HG02571 (cell line): Measurements from ENCODE around the gene TPI1.

Experiments
- ATAC-seq: cut with Tn5 transposase; IDR thresholded peaks from one replicate; pipeline ENCODE4 v1.9.1; 2021; ENCODE audit warnings: mild to moderate bottlenecking, moderate library complexity; ENCODE audit not compliant: unreplicated experiment

Gene TPI1

GRCh38 chr12:6867413-6868210 lies at the start of gene TPI1:
TSS of gene TPI1 (plus strand) at chr12:6867531. CDS start at chr12:6867567, 36 bp downstream.
- peak; percentile 61 for ATAC-seq

- no peak for ATAC-seq
Measured at GRCh38 chr12:6817662-6818157, 49.6 kb upstream of the TPI1 start.

GRCh38 chr12:6818222-6818621 lies 49.1 kb upstream of the TPI1 start:
- no peak for ATAC-seq

GRCh38 chr12:6818645-6819044 lies 48.7 kb upstream of the TPI1 start:
- ATAC-seq, result no peak

- no peak for ATAC-seq
Measured at GRCh38 chr12:6819106-6820030, 48.0 kb upstream of the TPI1 start.

GRCh38 chr12:6820166-6820565 lies 47.2 kb upstream of the TPI1 start:
- ATAC-seq, result no peak

- no peak for ATAC-seq
Measured at GRCh38 chr12:6821591-6822425, 45.5 kb upstream of the TPI1 start, which contains the start of gene GPR162. TSS of gene GPR162 (plus strand) at chr12:6821821. CDS start at chr12:6823899, 2,078 bp downstream.

- no peak for ATAC-seq
Measured at GRCh38 chr12:6822426-6823135, 44.8 kb upstream of the TPI1 start.

- no peak for ATAC-seq
Measured at GRCh38 chr12:6823182-6824084, 43.9 kb upstream of the TPI1 start.

- no peak for ATAC-seq
Measured at GRCh38 chr12:6824085-6824775, 43.1 kb upstream of the TPI1 start.

- ATAC-seq, result no peak
Measured at GRCh38 chr12:6824901-6825381, 42.4 kb upstream of the TPI1 start.

- ATAC-seq, result no peak
Measured at GRCh38 chr12:6825398-6826124, 41.8 kb upstream of the TPI1 start.

GRCh38 chr12:6826125-6826733 lies 41.1 kb upstream of the TPI1 start:
- no peak for ATAC-seq

- ATAC-seq, result no peak
Measured at GRCh38 chr12:6826734-6827436, 40.4 kb upstream of the TPI1 start.

- no peak for ATAC-seq
Measured at GRCh38 chr12:6827437-6827911, 39.9 kb upstream of the TPI1 start.

GRCh38 chr12:6827982-6828780 lies 39.1 kb upstream of the TPI1 start, which contains the start of gene P3H3:
TSS of gene P3H3 (plus strand) at chr12:6828407. CDS start at chr12:6828441, 34 bp downstream.
- no peak for ATAC-seq
